CD14-positive monocyte (primary cell): Measurements from ENCODE around the gene SDCBP2. TPM values are rescaled to one million over a fixed set of nuclear protein-coding genes. Genes with fewer than 3 reads are reported as not detected.

ENCODE experiments used
- DNase-seq, 3 donors: peaks; one replicate each; pipeline ENCODE4 v3.0.0-alpha.2; 2011 to 2022
- H2AFZ ChIP-seq: 2 replicates; pipeline ENCODE4 v1.6.0; 2012; ENCODE audit warnings: mild to moderate bottlenecking, low read depth, low read length, inconsistent platforms; ENCODE audit not compliant: insufficient read depth, poor library complexity, severe bottlenecking
- H3K27ac ChIP-seq, 2 donors: 1 replicate in 1 of 2; 2 replicates in 1 of 2; pipeline ENCODE4 v1.5.1; 2012 to 2013; ENCODE audit warnings: low read length in 2 of 2, control low read depth in 1 of 2, inconsistent platforms in 1 of 2, low read depth in 1 of 2, mild to moderate bottlenecking in 1 of 2
- H3K27me3 ChIP-seq, 2 donors: one replicate each; pipeline versions ENCODE4 v1.6.0 to v1.6.1; 2011 to 2013; ENCODE audit warnings: low read length in 2 of 2; ENCODE audit not compliant: control insufficient read depth in 2 of 2, insufficient read depth in 2 of 2
- H3K36me3 ChIP-seq, 2 donors: replicated peaks in 1 of 2; 1 replicate in 1 of 2; 2 replicates in 1 of 2; pipeline versions ENCODE4 v1.5.1 to v1.6.1; 2012 to 2013; ENCODE audit warnings: low read length in 2 of 2, control low read depth in 1 of 2, inconsistent platforms in 1 of 2, mild to moderate bottlenecking in 1 of 2; ENCODE audit not compliant: insufficient read depth in 2 of 2, control insufficient read depth in 1 of 2
- H3K4me1 ChIP-seq, 2 donors: 1 replicate in 1 of 2; 2 replicates in 1 of 2; pipeline versions ENCODE4 v1.5.1 to v1.6.1; 2012 to 2013; ENCODE audit warnings: low read length in 2 of 2, control low read depth in 1 of 2, inconsistent platforms in 1 of 2, mild to moderate bottlenecking in 1 of 2, moderate library complexity in 1 of 2; ENCODE audit not compliant: insufficient read depth in 2 of 2, control insufficient read depth in 1 of 2
- H3K4me2 ChIP-seq: replicated peaks from 2 replicates; pipeline ENCODE3; 2012; ENCODE audit warnings: low read length, moderate library complexity, mild to moderate bottlenecking; ENCODE audit not compliant: poor library complexity, severe bottlenecking; ENCODE audit errors: extremely low read depth
- H3K4me3 ChIP-seq, 3 experiments: fragments of 200-600 bp in 1 of 3; sonication (generic) in 1 of 3; replicated peaks in 1 of 3; 1 replicate in 2 of 3; 2 replicates in 1 of 3; pipeline ENCODE4 v1.5.1; 2011 to 2013; ENCODE audit warnings: low read length in 3 of 3, mild to moderate bottlenecking in 3 of 3, control low read depth in 2 of 3, low read depth in 2 of 3, inconsistent platforms in 1 of 3, moderate library complexity in 1 of 3
- H3K79me2 ChIP-seq: 2 replicates; pipeline ENCODE4 v1.6.0; 2012; ENCODE audit warnings: mild to moderate bottlenecking, control low read depth, inconsistent platforms, low read length, moderate library complexity; ENCODE audit not compliant: insufficient read depth
- H3K9ac ChIP-seq: 2 replicates; pipeline ENCODE4 v1.6.0; 2017; ENCODE audit warnings: low read length, mild to moderate bottlenecking; ENCODE audit not compliant: insufficient read depth, poor library complexity, severe bottlenecking
- H3K9me3 ChIP-seq, 2 donors: replicated peaks in 1 of 2; 1 replicate in 1 of 2; 2 replicates in 1 of 2; pipeline versions ENCODE4 v1.5.1 to v1.6.1; 2012 to 2013; ENCODE audit warnings: low read length in 2 of 2, control low read depth in 1 of 2; ENCODE audit not compliant: control insufficient read depth in 1 of 2, insufficient read depth in 1 of 2
- H4K20me1 ChIP-seq: 2 replicates; pipeline ENCODE4 v1.6.0; 2012; ENCODE audit warnings: mild to moderate bottlenecking, low read length, control low read depth, moderate library complexity; ENCODE audit not compliant: insufficient read depth
- H3K27ac Mint-ChIP-seq, 7 donors: one replicate each; pipeline ENCODE4 v1.8.0; 2020; ENCODE audit warnings: mild to moderate bottlenecking in 7 of 7, mixed read lengths in 7 of 7, moderate library complexity in 6 of 7, inconsistent platforms in 2 of 7
- H3K27me3 Mint-ChIP-seq, 3 donors: one replicate each; pipeline ENCODE4 v1.8.0; 2021 to 2022; ENCODE audit warnings: low read depth in 3 of 3, mild to moderate bottlenecking in 3 of 3, mixed read lengths in 3 of 3, moderate library complexity in 3 of 3, inconsistent platforms in 1 of 3
- H3K36me3 Mint-ChIP-seq, 2 donors: one replicate each; pipeline ENCODE4 v1.8.0; 2020; ENCODE audit warnings: mixed read lengths in 2 of 2, inconsistent platforms in 1 of 2, mild to moderate bottlenecking in 1 of 2
- H3K4me1 Mint-ChIP-seq: one replicate; pipeline ENCODE4 v1.8.0; 2020; ENCODE audit warnings: mild to moderate bottlenecking, mixed read lengths
- H3K4me3 Mint-ChIP-seq, 2 donors: one replicate each; pipeline ENCODE4 v1.8.0; 2020; ENCODE audit warnings: mild to moderate bottlenecking in 2 of 2, mixed read lengths in 2 of 2, moderate library complexity in 1 of 2
- H3K9me3 Mint-ChIP-seq, 7 donors: one replicate each; pipeline ENCODE4 v1.8.0; 2020 to 2022; ENCODE audit warnings: mixed read lengths in 7 of 7, mild to moderate bottlenecking in 6 of 7, moderate library complexity in 6 of 7, inconsistent platforms in 2 of 7
- CTCF ChIP-seq: fragments of 200-600 bp; IDR thresholded peaks from one replicate; pipeline ENCODE4 v1.8.0; 2022; ENCODE audit warnings: antibody characterized with exemption, mild to moderate bottlenecking
- WGBS: methylation state at CpG from one replicate; pipeline ENCODE4 v1.1.5; 2013; ENCODE audit warnings: missing lambda C conversion rate; ENCODE audit not compliant: insufficient coverage; 5-methylcytosine and 5-hydroxymethylcytosine counted together
- intact Hi-C, 2 donors: fragments of 100-400 bp; cut with micrococcal nuclease; formaldehyde crosslinking; loops; one replicate each; pipeline versions ENCODE4 v1.15.0 to v1.15.1; 2023
- polyA plus RNA-seq, 3 donors: library from polyadenylated mRNA; depleted of rRNA in 1 of 3; unstranded in 2 of 3; stranded (reverse) in 1 of 3; fragments of 300-500 nt in 2 of 3; fragments of >200 nt in 1 of 3; fragmentation: Illumina TruSeq in 2 of 3; gene quantifications; 1 replicate in 2 of 3; 2 replicates in 1 of 3; pipeline ENCODE4 v1.2.3, GENCODE V29; 2012 to 2021

The SDCBP2 gene
- polyA plus RNA-seq, 3 donors = 0.69 to 1.0 (median 0.71) TPM

- 86% methylated on average over 4 of the region's 7 CpGs for WGBS
- peaks cover 0 to 2% (median 0%) of the 10 kb centered on the region in 7 donors for H3K9me3 Mint-ChIP-seq
- H3K4me2 ChIP-seq = no peak overlapping the region
These were observed 47.5 kb downstream of the SDCBP2 start for GRCh38 chr20:1281279-1282057.

More at GRCh38 chr20:1281279-1282057, 47.5 kb downstream of the SDCBP2 start:
- H3K27me3 ChIP-seq = no peaks in the 10 kb centered on the region
- H3K4me1 ChIP-seq = no peaks in the 10 kb centered on the region
- Mint-ChIP-seq H3K4me1 (no peaks in the 10 kb centered on the region), H3K36me3 (no peaks in the 10 kb centered on the region), H3K27ac (no peak overlapping the region), H3K4me3 (no peak overlapping the region), H3K27me3 (peaks cover 1 to 8% (median 6%) of the 10 kb centered on the region in 3 donors)
- H3K79me2 ChIP-seq = no peaks in the 10 kb centered on the region
- TF ChIP-seq CTCF = no peak
- H3K9ac ChIP-seq = no peak overlapping the region
- no peaks in the 10 kb centered on the region for H3K9me3 ChIP-seq
- no peak for DNase-seq
- H3K27ac ChIP-seq = no peak overlapping the region
- no peaks in the 10 kb centered on the region for H4K20me1 ChIP-seq
- no peak overlapping the region for H2AFZ ChIP-seq
- intact Hi-C loops = no loop called here
- H3K36me3 ChIP-seq = no peaks in the 10 kb centered on the region
- no peak overlapping the region for H3K4me3 ChIP-seq
